Stimulated activated CD4-positive, alpha-beta T cell treated with anti-CD3 and anti-CD28 coated beads, Interleukin-2, amount 100 ng/mL, for 4 hours (primary cell): ENCODE results near the gene PDE1C.
"Not testable (repeated sequence)": the region's sequence is repeated elsewhere in the genome, so short reads cannot be mapped to it uniquely, and the experiment has no call there.

Source experiments
- DNase-seq: peaks from one replicate; pipeline ENCODE4 v3.0.0-alpha.2; 2020; ENCODE audit warnings: low read depth

The PDE1C gene

GRCh38 chr7:32043688-32044087 lies 26.5 kb downstream of the PDE1C start:
- DNase-seq, result no peak

- no peak for DNase-seq
Measured at GRCh38 chr7:32042900-32043299, 27.3 kb downstream of the PDE1C start.

- DNase-seq, result no peak
Measured at GRCh38 chr7:32039000-32039756, 31.0 kb downstream of the PDE1C start.

- DNase-seq, result no peak
Measured at GRCh38 chr7:32037650-32038198, 32.5 kb downstream of the PDE1C start.

GRCh38 chr7:32036557-32036956 lies 33.6 kb downstream of the PDE1C start:
- DNase-seq, result no peak

- no peak for DNase-seq
Measured at GRCh38 chr7:32034052-32034451, 36.2 kb downstream of the PDE1C start.

GRCh38 chr7:32033006-32033405 lies 37.2 kb downstream of the PDE1C start:
- DNase-seq, result no peak

- no peak for DNase-seq
Measured at GRCh38 chr7:32032211-32032610, 38.0 kb downstream of the PDE1C start.

GRCh38 chr7:32030904-32031692 lies 39.1 kb downstream of the PDE1C start:
- DNase-seq, result no peak

- DNase-seq, result no peak
Measured at GRCh38 chr7:32026083-32026425, 44.2 kb downstream of the PDE1C start.

GRCh38 chr7:32025381-32026082 lies 44.7 kb downstream of the PDE1C start:
- no peak for DNase-seq

- no peak for DNase-seq
Measured at GRCh38 chr7:32023376-32023775, 46.8 kb downstream of the PDE1C start.

- DNase-seq, result no peak
Measured at GRCh38 chr7:32022966-32023365, 47.2 kb downstream of the PDE1C start.

- no peak for DNase-seq
Measured at GRCh38 chr7:32020551-32021159, 49.6 kb downstream of the PDE1C start.

GRCh38 chr7:32018845-32019578 lies 51.2 kb downstream of the PDE1C start:
- DNase-seq, result no peak

GRCh38 chr7:32015133-32015532 lies 55.1 kb downstream of the PDE1C start:
- no peak for DNase-seq

GRCh38 chr7:32013471-32013870 lies 56.7 kb downstream of the PDE1C start:
- DNase-seq, result not testable (repeated sequence)

- no peak for DNase-seq
Measured at GRCh38 chr7:32005577-32005976, 64.6 kb downstream of the PDE1C start.

- no peak for DNase-seq
Measured at GRCh38 chr7:32001948-32002347, 68.3 kb downstream of the PDE1C start.

GRCh38 chr7:31997423-31997822 lies 72.8 kb downstream of the PDE1C start:
- DNase-seq, result no peak

GRCh38 chr7:31995134-31995533 lies 75.1 kb downstream of the PDE1C start:
- no peak for DNase-seq

- DNase-seq, result no peak
Measured at GRCh38 chr7:31991846-31992245, 78.4 kb downstream of the PDE1C start.
